ENCODE data around the gene ACYP2.

Gene ACYP2

DNA sequence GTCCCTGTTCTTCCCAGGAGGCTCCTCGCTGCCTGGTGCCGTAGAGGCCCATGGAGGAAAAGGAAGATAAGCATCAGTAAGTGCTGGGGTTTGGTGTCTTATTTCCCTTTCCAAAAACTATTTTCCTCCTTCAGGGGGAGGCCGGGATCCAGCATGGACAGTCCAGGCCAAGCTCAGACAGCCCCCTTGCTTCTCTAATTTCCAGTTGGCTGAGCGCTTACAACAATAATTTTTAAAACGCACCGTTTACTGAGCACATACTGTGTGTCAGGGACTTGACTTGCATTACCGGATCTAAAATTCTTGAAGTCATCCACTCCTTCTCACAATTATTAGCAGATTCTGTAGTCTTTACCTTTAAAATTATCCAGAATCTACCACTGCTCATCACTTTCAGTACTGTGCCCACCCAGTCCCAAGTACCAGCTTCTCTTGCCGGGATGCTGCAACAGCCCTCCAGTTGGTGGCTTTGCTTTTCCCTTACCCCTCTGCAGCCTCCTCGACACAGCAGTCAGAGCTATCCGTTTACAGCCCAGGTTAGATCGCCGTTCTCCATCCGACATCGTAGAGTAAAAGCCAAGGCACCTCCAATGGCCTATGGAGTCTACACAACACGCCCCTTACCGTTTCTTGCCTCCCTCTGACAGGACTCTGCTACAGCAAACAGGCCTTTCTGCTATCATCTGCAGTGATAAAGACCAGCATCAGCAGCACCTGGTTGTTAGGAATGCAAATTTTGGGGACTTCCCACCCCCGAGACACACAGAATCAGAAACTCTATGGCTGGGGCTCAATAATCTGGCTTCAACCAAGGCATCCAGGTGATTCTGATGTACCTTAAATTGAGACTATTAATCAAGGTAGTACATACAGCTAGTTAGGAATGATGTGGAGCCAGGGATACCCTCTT lies 215.8 kb downstream of the ACYP2 start:
- no peak for DNase-seq

DNA sequence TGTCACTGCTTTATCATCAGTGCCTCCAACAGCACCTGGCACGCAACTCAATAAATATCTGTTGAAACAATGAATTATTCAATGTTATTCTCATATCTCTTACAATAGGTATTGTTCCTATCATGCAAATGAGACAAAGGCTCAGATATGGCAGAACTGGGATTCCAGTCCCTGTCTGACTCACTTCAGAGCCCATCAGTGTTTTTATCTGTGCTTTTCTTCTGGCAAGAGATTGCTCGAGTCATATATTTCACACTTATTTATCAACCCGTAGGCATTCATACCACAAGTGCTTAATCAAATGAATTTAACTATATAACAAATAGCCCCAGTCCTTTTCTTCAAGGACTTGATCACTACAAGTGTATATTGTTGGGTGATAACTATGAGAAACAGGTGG lies 217.0 kb downstream of the ACYP2 start:
- no peak for DNase-seq

DNA sequence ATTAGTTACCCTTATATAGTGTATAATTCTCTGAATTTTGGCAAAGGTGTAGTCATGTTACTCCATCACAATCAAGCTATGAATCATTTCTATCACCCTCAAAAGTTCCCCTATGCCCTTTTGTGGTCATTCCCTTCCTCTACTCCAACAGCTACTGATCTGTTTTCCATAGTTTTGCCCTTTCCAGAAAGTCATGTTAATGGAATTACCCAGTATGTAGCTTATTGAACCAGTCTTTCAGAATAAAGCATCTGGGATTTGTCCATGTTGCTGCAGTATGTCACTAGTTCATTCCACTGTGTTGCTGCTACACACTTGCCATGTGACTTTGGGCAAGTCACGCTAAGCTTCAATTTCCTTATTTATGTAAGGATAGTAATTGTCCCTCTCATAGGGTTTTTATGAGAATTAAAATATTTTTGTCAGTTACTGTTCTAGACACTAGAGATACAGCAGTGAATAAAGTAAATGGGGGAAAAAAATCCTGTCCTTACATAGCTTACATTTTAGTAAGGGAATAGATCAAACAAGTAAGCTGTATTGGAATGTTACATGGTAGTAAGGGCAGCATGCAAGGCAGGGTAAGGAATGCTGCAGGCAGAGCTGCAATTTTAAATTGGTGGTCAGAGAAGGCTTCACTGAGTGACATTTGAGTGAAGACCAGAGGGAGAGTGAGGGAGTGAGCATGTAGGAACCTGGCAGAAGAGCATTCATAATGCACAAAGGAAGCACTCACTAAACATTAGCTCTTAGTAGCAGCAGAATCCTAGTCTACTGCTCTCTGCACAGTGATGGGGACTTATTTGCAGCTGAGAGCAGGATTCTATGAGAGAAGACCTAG lies 220.9 kb downstream of the ACYP2 start:
- no peak for DNase-seq

DNA sequence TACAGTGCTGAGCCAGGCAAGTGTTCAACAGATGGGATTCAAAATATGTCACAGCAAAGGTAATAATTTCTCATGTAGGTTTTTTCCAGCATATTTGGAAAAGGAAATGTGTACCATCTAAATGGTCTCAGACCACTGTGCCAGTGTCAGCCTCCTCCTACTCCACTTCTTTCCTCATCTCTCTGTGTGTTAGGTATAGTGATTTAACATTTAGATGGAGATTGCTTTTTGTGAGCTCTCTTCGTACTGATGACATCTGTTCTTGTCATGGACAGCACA lies 221.5 kb downstream of the ACYP2 start:
- DNase-seq, result no peak

GRCh38 chr2:54341656-54342055 lies 226.2 kb downstream of the ACYP2 start:
- DNase-seq, result no peak

DNA sequence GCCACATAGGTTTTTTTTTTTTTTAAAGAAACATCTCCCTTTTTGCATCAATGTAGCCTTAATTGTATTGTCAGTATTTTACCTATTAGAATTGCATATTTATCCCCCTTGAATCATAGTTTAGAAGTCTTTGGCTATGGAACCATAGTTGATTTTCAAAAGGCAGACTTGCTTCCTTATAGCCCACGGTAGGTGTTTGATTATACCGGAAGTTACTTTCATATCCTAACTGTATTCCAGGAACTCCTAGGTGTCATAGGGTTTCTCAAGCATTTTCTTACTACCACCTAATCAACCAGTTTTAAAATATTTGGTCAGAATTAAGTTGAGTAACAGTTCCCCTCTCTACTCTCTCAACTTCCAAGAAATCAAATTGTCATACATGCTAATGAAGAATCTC lies 227.2 kb downstream of the ACYP2 start:
- no peak for DNase-seq

DNA sequence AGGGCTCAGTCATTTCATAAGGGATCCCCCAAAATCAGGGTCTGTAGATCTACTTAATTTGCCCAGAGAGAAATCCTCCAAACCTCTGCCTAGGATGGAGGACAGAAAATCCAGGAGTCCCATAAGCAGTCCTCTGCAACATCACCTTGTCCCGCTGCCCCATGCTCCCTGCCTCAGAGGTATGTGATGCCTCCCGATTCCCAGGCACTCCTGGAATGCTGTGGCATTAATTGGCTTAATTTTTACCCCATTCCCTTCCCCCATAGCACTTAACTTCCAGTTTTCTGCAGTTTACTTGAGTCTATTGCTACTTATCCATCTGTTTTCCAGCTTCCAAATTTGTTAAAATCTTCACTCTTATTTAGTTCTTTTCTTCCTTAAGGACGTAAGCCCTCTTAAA lies 232.2 kb downstream of the ACYP2 start:
- DNase-seq, result no peak

DNA sequence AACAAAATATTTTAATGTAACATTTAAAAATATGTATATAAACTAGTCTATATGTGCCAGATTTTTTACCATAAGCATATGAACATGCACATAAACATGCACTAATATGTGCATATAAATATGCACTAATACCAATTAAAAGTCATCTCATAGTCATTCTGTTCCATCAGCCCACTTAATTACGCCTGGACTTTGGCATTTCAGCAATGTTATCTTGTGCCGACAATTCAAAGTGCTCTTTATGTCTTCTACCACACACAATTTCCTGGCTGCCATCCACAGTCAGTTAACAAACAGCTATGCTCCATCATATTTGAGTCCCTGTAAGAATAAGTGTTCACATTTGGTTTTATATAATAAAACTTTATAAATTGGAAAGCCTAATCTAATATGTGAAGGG lies 233.2 kb downstream of the ACYP2 start:
- DNase-seq, result no peak

DNA sequence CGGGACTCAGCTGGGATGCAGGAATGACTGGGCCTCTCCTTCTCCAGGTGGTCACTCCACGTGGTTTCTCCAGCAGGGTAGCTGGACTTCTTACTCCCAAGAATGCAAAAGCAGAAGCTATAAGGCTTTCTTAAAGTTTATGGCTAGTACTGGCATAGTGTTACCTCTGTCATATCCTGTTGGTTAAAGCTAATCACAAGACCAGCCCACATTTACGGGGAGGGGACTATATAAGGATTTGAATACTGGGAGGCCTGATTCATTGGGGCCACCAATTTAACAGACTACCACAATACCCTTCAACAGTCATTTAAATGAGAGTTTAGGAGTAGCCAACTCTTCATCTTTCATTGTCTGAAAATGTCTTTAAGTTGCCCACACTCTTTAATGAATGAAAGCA lies 235.0 kb downstream of the ACYP2 start:
- no peak for DNase-seq

- DNase-seq, result no peak
These were observed 237.8 kb downstream of the ACYP2 start for GRCh38 chr2:54353216-54353615.
